SJCRH30 (cell line): ENCODE data around the gene KCNV2. TPM values are rescaled to one million over a fixed set of nuclear protein-coding genes. Genes with fewer than 3 reads are reported as not detected.
"Not testable (repeated sequence)": the region's sequence is repeated elsewhere in the genome, so short reads cannot be mapped to it uniquely, and the experiment has no call there.

Experiments used
- DNase-seq, 2 experiments: peaks; one replicate each; pipeline ENCODE4 v3.0.0-alpha.2; 2015 to 2020
- H3K27ac ChIP-seq: fragments of 250-450 bp; sonication (Bioruptor Pico); 2 replicates; pipeline ENCODE4 v1.5.1; 2020; ENCODE audit warnings: mild to moderate bottlenecking, moderate library complexity
- H3K27me3 ChIP-seq: fragments of 250-450 bp; sonication (Bioruptor Pico); 2 replicates; pipeline ENCODE4 v1.5.1; 2020; ENCODE audit warnings: mild to moderate bottlenecking, moderate library complexity
- H3K36me3 ChIP-seq: fragments of 250-450 bp; sonication (Bioruptor Pico); 2 replicates; pipeline ENCODE4 v1.5.1; 2020; ENCODE audit warnings: mild to moderate bottlenecking, moderate library complexity
- H3K4me1 ChIP-seq: fragments of 250-450 bp; sonication (Bioruptor Pico); 2 replicates; pipeline ENCODE4 v1.5.1; 2020; ENCODE audit warnings: mild to moderate bottlenecking, moderate library complexity
- H3K4me3 ChIP-seq: fragments of 250-450 bp; sonication (Bioruptor Pico); 2 replicates; pipeline ENCODE4 v1.5.1; 2020; ENCODE audit warnings: mild to moderate bottlenecking, moderate library complexity
- H3K9me3 ChIP-seq: fragments of 250-450 bp; sonication (Bioruptor Pico); replicated peaks from 2 replicates; pipeline ENCODE4 v1.5.1; 2020; ENCODE audit warnings: mild to moderate bottlenecking, moderate library complexity
- total RNA-seq: library from RNA; depleted of rRNA; stranded (reverse); fragments of >200 nt; shearing (Covaris generic); gene quantifications from 2 replicates; pipeline ENCODE4 v1.2.3, GENCODE V29; 2014

The KCNV2 gene
- total RNA-seq, 1 experiment from 2014 or later, result not detected

GRCh38 chr9:2700909-2701550 is 16.3 kb upstream of the KCNV2 start:
- DNase-seq, result no peak
- Histone ChIP-seq H3K27me3 (no peaks in the 10 kb centered on the region), H3K4me1 (peaks cover 7% of the 10 kb centered on the region; the same call in 1 of the 2 replicates), H3K9me3 (no peaks in the 10 kb centered on the region), H3K4me3 (no peak overlapping the region), H3K27ac (no peak overlapping the region), H3K36me3 (no peaks in the 10 kb centered on the region)

- Histone ChIP-seq H3K4me1 (peaks cover 7% of the 10 kb centered on the region; the same call in 1 of the 2 replicates), H3K9me3 (no peaks in the 10 kb centered on the region), H3K27me3 (no peaks in the 10 kb centered on the region), H3K4me3 (no peak overlapping the region), H3K36me3 (no peaks in the 10 kb centered on the region), H3K27ac (no peak overlapping the region)
- DNase-seq, result no peak
Measured at GRCh38 chr9:2704504-2704903, 12.8 kb upstream of the KCNV2 start.

- not testable (repeated sequence) for H3K27ac ChIP-seq, H3K27me3 ChIP-seq, H3K4me1 ChIP-seq, DNase-seq, H3K4me3 ChIP-seq, H3K36me3 ChIP-seq, H3K9me3 ChIP-seq
Measured at GRCh38 chr9:2707256-2707655, 10.1 kb upstream of the KCNV2 start.

GRCh38 chr9:2709645-2710101 is 7.6 kb upstream of the KCNV2 start:
- no peaks in the 10 kb centered on the region for H3K36me3 ChIP-seq
- H3K4me1 ChIP-seq, result no peaks in the 10 kb centered on the region
- no peaks in the 10 kb centered on the region for H3K9me3 ChIP-seq
- no peaks in the 10 kb centered on the region for H3K27me3 ChIP-seq
- no peak overlapping the region for H3K27ac ChIP-seq
- no peak overlapping the region for H3K4me3 ChIP-seq
- no peak for DNase-seq

GRCh38 chr9:2711716-2712115 is 5.6 kb upstream of the KCNV2 start:
- DNase-seq, result no peak
- no peaks in the 10 kb centered on the region for H3K27me3 ChIP-seq
- H3K4me1 ChIP-seq, result no peaks in the 10 kb centered on the region
- no peak overlapping the region for H3K27ac ChIP-seq
- H3K36me3 ChIP-seq, result no peaks in the 10 kb centered on the region
- H3K4me3 ChIP-seq, result no peak overlapping the region
- H3K9me3 ChIP-seq, result no peaks in the 10 kb centered on the region

GRCh38 chr9:2718001-2718697 is 839 bp downstream of the KCNV2 start:
- Histone ChIP-seq H3K27ac (no peak overlapping the region), H3K36me3 (no peaks in the 10 kb centered on the region), H3K27me3 (no peaks in the 10 kb centered on the region), H3K4me3 (no peak overlapping the region), H3K9me3 (no peaks in the 10 kb centered on the region), H3K4me1 (peaks cover 12% of the 10 kb centered on the region)
- no peak for DNase-seq

- H3K4me3 ChIP-seq, result no peak overlapping the region
- H3K36me3 ChIP-seq, result no peaks in the 10 kb centered on the region
- peaks cover 16% of the 10 kb centered on the region for H3K4me1 ChIP-seq
- H3K27me3 ChIP-seq, result no peaks in the 10 kb centered on the region
- no peaks in the 10 kb centered on the region for H3K9me3 ChIP-seq
- no peak overlapping the region for H3K27ac ChIP-seq
- no peak for DNase-seq
Measured at GRCh38 chr9:2718698-2719033, 1.4 kb downstream of the KCNV2 start.

GRCh38 chr9:2720179-2720654 is 2.9 kb downstream of the KCNV2 start:
- no peak overlapping the region for H3K4me3 ChIP-seq
- peaks cover 23% of the 10 kb centered on the region for H3K4me1 ChIP-seq
- H3K27ac ChIP-seq, result no peak overlapping the region
- H3K27me3 ChIP-seq, result no peaks in the 10 kb centered on the region
- DNase-seq, result peak in 1 of 2 experiments; percentile 16
- H3K9me3 ChIP-seq, result no peaks in the 10 kb centered on the region
- H3K36me3 ChIP-seq, result no peaks in the 10 kb centered on the region

- H3K36me3 ChIP-seq, result no peaks in the 10 kb centered on the region
- DNase-seq, result peak; percentile 75 to 82
- no peaks in the 10 kb centered on the region for H3K9me3 ChIP-seq
- peak overlapping the region; percentile 67; the same call in 1 of the 2 replicates for H3K27ac ChIP-seq
- H3K27me3 ChIP-seq, result no peaks in the 10 kb centered on the region
- H3K4me3 ChIP-seq, result no peak overlapping the region
- peaks cover 23% of the 10 kb centered on the region for H3K4me1 ChIP-seq
Measured at GRCh38 chr9:2722715-2723114, 5.4 kb downstream of the KCNV2 start.

- DNase-seq, result peak; percentile 85 to 91
- no peaks in the 10 kb centered on the region for H3K36me3 ChIP-seq
- H3K27me3 ChIP-seq, result no peaks in the 10 kb centered on the region
- peaks cover 25% of the 10 kb centered on the region for H3K4me1 ChIP-seq
- peak overlapping the region; percentile 67 for H3K27ac ChIP-seq
- H3K9me3 ChIP-seq, result no peaks in the 10 kb centered on the region
- H3K4me3 ChIP-seq, result no peak overlapping the region
Measured at GRCh38 chr9:2723376-2724065, 6.2 kb downstream of the KCNV2 start.

GRCh38 chr9:2725126-2725525 is 7.8 kb downstream of the KCNV2 start:
- Histone ChIP-seq H3K4me1 (peaks cover 25% of the 10 kb centered on the region), H3K36me3 (no peaks in the 10 kb centered on the region), H3K4me3 (no peak overlapping the region), H3K9me3 (no peaks in the 10 kb centered on the region), H3K27ac (no peak overlapping the region), H3K27me3 (no peaks in the 10 kb centered on the region)
- DNase-seq, result no peak

- no peaks in the 10 kb centered on the region for H3K9me3 ChIP-seq
- H3K4me1 ChIP-seq, result peaks cover 20% of the 10 kb centered on the region
- no peak for DNase-seq
- H3K27me3 ChIP-seq, result no peaks in the 10 kb centered on the region
- H3K27ac ChIP-seq, result no peak overlapping the region
- no peaks in the 10 kb centered on the region for H3K36me3 ChIP-seq
- H3K4me3 ChIP-seq, result no peak overlapping the region
Measured at GRCh38 chr9:2725898-2726649, 8.8 kb downstream of the KCNV2 start.

- no peak overlapping the region for H3K27ac ChIP-seq
- no peak for DNase-seq
Measured at GRCh38 chr9:2726650-2727340, 9.5 kb downstream of the KCNV2 start.

GRCh38 chr9:2727374-2727773 is 10.1 kb downstream of the KCNV2 start:
- H3K9me3 ChIP-seq, result no peaks in the 10 kb centered on the region
- H3K4me3 ChIP-seq, result no peak overlapping the region
- no peaks in the 10 kb centered on the region for H3K27me3 ChIP-seq
- peaks cover 20% of the 10 kb centered on the region for H3K4me1 ChIP-seq
- no peak overlapping the region for H3K27ac ChIP-seq
- no peaks in the 10 kb centered on the region for H3K36me3 ChIP-seq
- DNase-seq, result no peak

More at GRCh38 chr9:2726650-2727340, 9.5 kb downstream of the KCNV2 start:
- Histone ChIP-seq H3K36me3 (no peaks in the 10 kb centered on the region), H3K4me3 (no peak overlapping the region), H3K27me3 (no peaks in the 10 kb centered on the region), H3K4me1 (peaks cover 20% of the 10 kb centered on the region), H3K9me3 (no peaks in the 10 kb centered on the region)
